GM21447 (cell line): Measurements from ENCODE around the gene CALML3.

ENCODE experiments used
- ATAC-seq: cut with Tn5 transposase; IDR thresholded peaks from one replicate; pipeline ENCODE4 v1.9.1; 2021; ENCODE audit not compliant: unreplicated experiment

CALML3 gene

DNA sequence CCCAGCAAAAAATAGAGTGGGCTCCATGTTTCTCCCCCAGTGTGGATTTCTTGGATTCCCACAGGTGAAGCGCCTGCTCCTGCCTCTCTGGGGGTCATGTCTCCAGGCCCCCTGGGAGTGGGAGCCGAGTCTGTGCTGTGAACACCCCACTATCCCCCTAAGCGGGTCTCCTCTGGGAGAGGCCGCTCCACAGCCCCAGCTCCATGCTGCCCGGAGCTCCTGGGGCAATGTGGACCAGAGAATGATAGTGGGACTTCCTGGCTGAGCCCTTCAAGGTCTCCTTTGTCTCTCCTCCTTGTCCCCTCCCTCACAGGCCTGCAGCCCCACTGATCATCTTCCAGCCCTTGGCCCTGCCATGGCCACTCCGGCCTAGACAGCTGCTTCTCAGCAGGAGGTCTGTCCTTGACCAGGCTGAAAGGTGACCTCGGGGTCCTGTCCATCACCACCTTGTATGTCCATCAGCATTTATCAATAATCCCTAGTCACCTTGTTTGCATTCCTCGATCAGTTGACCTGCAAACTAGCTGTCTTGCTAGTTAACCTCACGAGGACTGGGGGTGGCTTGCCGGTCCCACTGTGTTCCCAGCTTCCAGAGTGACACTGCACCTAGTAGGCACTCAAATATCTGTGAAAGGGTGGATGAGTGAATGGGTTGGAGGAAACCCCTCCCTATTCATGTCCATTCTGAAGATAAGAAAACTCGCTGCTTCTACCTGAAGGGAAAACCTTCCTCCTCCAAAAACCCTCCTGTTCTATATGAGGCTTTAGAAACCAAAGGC is 776 bp upstream of the CALML3 start:
- ATAC-seq: no peak

DNA sequence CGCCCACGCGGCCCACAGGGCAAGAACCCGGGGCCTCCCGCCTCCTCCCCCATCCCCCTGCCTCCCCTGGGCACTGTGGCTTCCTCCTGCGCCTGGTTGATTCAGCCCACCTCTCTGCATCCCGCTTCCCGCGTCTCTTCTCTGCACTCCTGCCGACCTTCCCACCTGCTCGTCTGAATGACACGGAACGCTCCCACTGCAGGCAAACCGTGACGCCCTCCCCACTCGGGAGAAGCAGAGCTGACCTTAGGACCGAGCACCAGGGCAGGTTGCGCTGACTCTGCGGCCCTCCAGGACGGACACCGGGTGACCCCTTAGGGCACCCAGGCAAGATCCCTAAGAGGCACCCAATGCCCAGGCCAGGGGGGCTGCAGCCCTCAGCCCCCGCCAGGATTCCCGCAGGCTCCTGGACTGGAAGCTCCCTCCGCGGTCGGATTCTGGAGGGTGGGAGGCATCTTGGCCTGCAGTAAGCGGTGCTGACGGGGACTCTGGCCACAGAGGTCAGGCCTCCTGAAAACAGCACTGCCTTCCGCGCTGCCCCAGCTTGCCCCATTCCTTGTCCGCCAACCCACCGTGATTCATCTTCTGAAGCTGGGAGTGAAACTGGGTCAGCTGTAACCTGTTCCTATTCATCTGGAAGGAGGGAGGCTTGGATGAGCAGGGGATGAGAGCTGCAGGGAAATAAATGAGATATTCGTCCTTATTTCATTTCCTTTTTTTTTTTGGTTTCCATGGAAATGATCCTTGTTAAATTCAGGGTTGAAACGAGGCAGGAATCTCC is 990 bp downstream of the CALML3 start:
- no peak for ATAC-seq

DNA sequence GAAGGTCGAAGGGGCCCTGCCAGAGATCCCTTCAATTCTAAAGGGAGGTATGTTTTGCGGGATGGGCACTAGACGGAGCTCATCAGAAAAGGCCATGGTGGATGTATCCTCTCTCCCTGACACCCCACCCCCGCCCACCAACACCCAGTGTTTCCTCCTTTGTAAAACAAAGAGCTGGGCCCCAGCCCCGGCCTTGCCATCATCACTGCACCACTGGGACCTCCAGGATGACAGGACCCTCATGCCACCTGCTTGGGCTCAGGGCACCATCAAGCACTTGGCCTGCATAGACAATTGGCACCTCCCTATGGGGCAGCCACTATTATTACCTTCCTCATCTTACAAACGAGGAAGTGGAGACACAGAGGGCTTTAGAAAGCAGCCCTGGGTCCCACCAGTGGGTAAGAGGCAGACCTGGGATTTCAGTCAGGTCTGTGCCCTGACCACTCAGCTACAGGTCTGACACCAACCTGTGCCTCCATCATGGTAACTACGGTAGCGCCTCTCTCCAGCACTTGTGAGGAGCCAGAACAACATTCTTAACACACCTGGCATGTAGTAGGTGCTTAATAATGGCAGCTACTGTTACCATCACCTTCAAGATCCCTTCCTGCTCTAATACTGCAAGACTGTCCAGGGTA is 2.0 kb downstream of the CALML3 start:
- no peak for ATAC-seq

DNA sequence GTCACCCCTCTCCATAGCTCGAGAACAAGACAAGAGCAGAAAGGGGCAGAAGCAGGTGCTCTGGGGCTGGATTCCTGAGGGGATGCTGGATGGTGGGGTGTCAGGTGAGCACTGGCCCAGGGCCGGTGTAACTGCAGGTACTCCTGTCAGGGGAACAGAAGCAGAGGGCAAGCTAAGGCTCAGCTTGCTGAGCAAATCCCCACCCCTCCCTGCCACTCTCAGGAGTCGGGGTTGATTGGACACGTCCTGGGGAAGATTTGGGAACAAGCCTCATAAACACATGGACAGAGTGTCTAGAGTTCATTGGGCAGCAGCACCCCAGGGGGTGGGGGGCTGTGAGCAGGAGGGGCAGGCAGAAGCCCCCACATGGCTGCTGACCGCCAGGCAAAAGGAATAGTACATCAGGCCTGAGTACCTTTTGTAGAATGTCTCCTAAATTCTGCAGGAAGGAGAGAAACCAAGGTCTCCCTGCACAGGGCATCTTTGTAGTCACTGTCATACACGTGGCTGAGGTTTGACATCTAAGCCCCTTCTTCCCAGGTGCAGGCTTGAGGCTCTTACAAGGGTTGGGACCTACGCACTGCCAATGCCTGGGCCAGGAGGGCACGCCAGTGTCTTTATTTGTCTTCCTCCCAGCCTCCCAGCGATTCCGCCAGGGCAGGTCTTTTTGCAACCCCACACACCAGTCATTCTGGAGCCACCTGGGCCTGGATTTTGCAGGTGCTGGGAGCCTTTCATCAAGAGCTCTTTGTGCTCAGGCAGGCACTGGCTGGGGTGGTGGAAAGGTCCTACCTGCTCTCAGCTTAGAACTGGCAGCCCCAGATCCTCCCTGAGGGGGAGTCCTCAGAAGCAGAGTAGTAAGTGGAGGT is 2.8 kb downstream of the CALML3 start:
- ATAC-seq: no peak

- ATAC-seq: no peak
Observed at GRCh38 chr10:5528989-5529701, 4.4 kb downstream of the CALML3 start.

- no peak for ATAC-seq
Observed at GRCh38 chr10:5529702-5530411, 5.1 kb downstream of the CALML3 start.

DNA sequence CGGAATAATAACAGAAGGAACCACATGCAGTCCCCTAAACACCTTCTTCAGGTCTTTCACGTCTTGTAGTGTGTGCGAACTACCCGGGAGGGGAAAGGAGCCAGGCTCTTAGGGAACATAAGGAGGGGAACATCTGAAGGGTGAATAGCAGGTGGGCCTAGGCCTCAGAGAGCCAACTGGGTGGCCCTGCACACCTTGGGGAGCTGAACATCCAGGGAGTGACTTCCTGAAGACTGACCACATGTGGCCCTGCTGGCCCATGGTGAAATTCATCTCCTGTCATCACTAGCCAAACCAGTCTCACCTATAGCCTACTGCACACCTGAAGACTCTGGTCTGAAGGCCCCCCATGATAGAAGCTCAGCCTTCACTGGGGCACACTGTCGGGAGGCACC is 5.6 kb downstream of the CALML3 start:
- ATAC-seq: no peak

DNA sequence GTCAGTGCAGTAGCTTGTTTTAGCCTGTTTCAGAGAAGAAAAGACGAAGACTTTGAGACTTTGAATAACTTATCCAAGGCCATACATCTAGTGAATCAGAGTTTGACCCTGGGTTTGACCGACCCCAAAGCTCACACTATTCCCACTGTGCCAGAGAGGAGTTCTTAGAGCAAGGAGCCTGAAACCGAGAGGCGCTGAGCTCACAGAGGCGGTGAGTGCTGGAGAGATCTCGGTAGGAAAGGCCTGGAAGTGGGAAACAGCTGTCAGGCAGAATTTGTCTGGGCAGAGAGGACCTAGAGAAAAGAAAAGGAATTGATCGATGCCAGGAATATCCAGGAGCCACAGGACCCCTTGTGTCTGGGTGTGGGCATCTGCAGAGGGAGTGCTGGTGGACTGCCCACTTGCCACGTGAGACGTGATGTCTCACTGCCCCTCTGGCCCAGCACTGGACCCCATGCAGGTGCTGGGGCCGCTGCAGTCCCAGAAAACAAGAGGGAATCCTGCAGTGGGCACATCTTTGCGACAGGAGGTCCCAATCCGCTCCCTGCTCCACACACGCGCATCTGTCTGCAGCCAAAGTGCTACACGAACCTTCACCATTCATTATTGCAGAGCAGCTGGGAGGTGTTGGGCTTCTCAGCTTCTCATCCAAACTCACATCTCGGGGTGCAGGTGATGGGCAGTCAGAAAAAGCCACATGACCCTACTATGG is 6.2 kb downstream of the CALML3 start:
- no peak for ATAC-seq

GRCh38 chr10:5531558-5532306 is 7.0 kb downstream of the CALML3 start:
- ATAC-seq: no peak

DNA sequence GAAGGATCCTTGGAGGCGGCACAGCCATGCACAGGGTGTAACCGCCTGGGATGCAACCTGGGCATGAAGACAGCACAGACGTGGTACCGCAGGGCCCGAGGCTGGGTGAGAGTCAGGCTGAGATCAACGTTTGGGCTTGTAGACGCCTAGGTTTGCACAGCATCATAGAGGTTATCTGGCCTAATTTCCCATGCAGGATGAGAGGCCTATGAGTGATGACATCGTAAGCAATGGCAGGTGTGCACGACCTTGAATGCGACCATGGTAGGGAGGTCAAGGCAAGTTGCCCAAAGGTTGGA is 7.5 kb downstream of the CALML3 start:
- ATAC-seq: no peak

- no peak for ATAC-seq
Observed at GRCh38 chr10:5532618-5533097, 7.9 kb downstream of the CALML3 start.

DNA sequence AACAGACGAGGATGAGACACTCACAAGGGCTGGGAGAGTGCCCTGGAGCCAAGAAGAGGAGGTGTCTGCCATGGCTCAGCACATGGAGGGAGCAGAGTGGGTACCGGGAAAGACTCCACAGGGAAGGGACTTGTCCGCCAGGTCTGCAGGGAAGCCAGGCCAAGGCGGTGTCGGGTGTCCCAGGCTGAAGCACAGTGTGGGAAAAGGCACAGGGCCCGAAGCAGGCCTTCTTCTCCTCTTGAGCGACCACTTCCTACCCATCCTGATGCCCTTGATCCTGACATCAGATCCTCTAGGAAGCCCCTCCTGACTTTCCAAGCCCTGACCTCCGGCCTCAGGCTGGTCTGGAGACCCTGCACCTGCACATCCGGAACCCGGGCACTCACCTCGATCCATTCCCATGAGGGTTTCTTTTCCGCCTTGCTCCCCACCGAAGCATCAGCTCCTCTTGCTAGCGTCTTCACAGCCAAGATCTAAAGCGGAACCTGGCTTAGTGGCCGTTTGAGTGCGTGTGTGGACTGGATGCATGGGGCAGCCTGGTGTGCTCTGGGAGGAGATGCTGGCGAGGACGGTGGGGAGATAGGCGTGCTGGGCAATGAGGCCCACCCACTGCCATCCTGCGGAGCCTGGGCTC is 8.5 kb downstream of the CALML3 start:
- ATAC-seq: no peak

DNA sequence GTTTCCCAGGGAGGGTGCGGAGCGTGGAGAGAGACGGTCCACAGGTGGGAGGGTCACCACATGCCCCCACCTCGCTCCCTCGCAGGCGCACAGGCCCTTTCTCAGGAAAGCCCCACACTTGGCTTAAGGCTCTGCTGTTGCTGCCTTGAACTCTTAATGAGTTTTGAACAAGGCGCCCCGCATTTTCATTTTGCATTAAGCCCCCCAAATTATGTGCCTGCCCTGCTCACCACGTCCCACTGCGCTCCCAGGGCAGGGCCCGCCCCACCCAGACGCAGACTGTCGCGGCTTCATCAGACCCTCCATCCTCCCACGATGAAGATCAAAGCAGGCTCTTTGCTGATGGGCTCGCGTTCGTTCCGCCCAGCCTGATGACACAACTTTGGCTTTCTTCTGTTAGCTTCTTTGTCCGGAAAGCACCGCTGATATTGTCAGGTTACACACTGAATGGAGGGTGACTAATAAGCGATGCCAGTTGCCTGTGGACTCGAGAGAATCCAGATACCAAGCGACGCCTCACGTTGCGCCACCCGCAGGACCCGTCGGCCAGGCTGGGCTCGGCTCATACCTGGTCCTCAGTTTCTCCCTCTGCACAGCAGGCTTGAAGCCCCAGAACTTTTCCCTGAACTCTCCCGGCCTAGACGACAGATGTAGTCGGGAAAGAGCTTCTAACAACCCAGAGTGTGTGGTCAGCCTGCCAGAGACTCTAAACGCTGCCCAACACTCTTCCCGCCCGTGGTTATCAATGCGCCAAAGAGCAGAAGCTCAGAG is 9.5 kb downstream of the CALML3 start:
- ATAC-seq: no peak

- no peak for ATAC-seq
Observed at GRCh38 chr10:5534880-5535856, 10.4 kb downstream of the CALML3 start.

- ATAC-seq: no peak
Observed at GRCh38 chr10:5536486-5537081, 11.8 kb downstream of the CALML3 start.

DNA sequence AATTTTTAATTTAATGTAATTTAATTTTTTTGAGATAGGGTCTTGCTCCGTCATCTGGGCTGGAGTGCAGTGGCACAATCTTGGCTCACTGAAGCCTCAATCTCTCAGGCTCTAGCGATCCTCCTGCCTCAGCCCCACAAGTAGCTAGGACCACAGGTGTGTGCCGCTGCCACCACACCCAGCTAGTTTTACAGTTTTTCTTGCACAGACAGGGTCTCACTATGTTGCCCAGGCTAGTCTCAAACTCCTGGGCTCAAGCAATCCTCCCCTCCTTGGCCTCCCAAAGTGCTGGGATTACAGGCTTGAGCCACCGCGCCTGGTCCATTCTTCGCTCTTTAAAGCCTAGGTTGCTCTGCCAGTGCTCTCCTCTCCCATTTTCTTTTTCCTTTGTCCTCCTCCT is 12.9 kb downstream of the CALML3 start:
- ATAC-seq: no peak
